ENCODE data around the gene HK1. TPM values are rescaled to one million over a fixed set of nuclear protein-coding genes. Genes with fewer than 3 reads are reported as not detected.

The HK1 gene
- total RNA-seq, 2 donors from 2014 or later, result 38.0 to 78.8 TPM

GRCh38 chr10:69259547-69260243 is 18.6 kb upstream of the HK1 start:
- Mint-ChIP-seq H3K9me3 (no peaks in the 10 kb centered on the region), H3K27ac (no peak overlapping the region), H3K27me3 (ENCODE audit: insufficient read depth) (no peaks in the 10 kb centered on the region), H3K4me3 (no peak overlapping the region), H3K36me3 (ENCODE audit: low read depth) (no peaks in the 10 kb centered on the region), H3K4me1 (no peaks in the 10 kb centered on the region)
- no peak for TF ChIP-seq CTCF (conservative IDR thresholded peaks at IDR 0.05)
- no peak overlapping the region for H3K4me3 ChIP-seq (ENCODE audit: low read length)
- no peaks in the 10 kb centered on the region for H3K27me3 ChIP-seq (ENCODE audit: control insufficient read depth, insufficient read depth, low read length, poor library complexity, severe bottlenecking)
- H3K27ac ChIP-seq (ENCODE audit: low read depth, low read length), result no peak overlapping the region
- H3K4me1 ChIP-seq (ENCODE audit: control insufficient read depth, insufficient read depth, low read length), result no peaks in the 10 kb centered on the region
- no peak overlapping the region for H3K9ac ChIP-seq (ENCODE audit: extremely low read depth, low read length, poor library complexity, severe bottlenecking)
- H3K9me3 ChIP-seq (ENCODE audit: control insufficient read depth, low read length), result no peaks in the 10 kb centered on the region
- WGBS, 2 experiments (ENCODE audit: insufficient coverage in 1 of 2, insufficient read length in 1 of 2), result 81 to 100% methylated on average over 1 to 2 of the region's 3 CpGs
- H3K36me3 ChIP-seq (ENCODE audit: control insufficient read depth, insufficient read depth, low read length), result no peaks in the 10 kb centered on the region
- DNase-seq, result no peak

- no peak overlapping the region for H3K4me3 ChIP-seq (ENCODE audit: low read length)
- Mint-ChIP-seq H3K27ac (no peak overlapping the region), H3K9me3 (no peaks in the 10 kb centered on the region), H3K36me3 (ENCODE audit: low read depth) (no peaks in the 10 kb centered on the region), H3K4me1 (no peaks in the 10 kb centered on the region), H3K27me3 (ENCODE audit: insufficient read depth) (no peaks in the 10 kb centered on the region), H3K4me3 (no peak overlapping the region)
- no peaks in the 10 kb centered on the region for H3K36me3 ChIP-seq (ENCODE audit: control insufficient read depth, insufficient read depth, low read length)
- DNase-seq, result no peak
- no peaks in the 10 kb centered on the region for H3K4me1 ChIP-seq (ENCODE audit: control insufficient read depth, insufficient read depth, low read length)
- H3K27ac ChIP-seq (ENCODE audit: low read depth, low read length), result no peak overlapping the region
- no peaks in the 10 kb centered on the region for H3K9me3 ChIP-seq (ENCODE audit: control insufficient read depth, low read length)
- no peak overlapping the region for H3K9ac ChIP-seq (ENCODE audit: extremely low read depth, low read length, poor library complexity, severe bottlenecking)
- H3K27me3 ChIP-seq (ENCODE audit: control insufficient read depth, insufficient read depth, low read length, poor library complexity, severe bottlenecking), result no peaks in the 10 kb centered on the region
- WGBS, 2 experiments (ENCODE audit: insufficient coverage in 1 of 2, insufficient read length in 1 of 2), result 94 to 95% methylated on average over 7 to 8 of the region's 8 CpGs
- no peak for TF ChIP-seq CTCF (conservative IDR thresholded peaks at IDR 0.05)
Measured at GRCh38 chr10:69261184-69261583, 17.1 kb upstream of the HK1 start.

- Mint-ChIP-seq H3K36me3 (ENCODE audit: low read depth) (no peaks in the 10 kb centered on the region), H3K9me3 (no peaks in the 10 kb centered on the region), H3K27ac (no peak overlapping the region), H3K4me1 (no peaks in the 10 kb centered on the region), H3K4me3 (no peak overlapping the region), H3K27me3 (ENCODE audit: insufficient read depth) (no peaks in the 10 kb centered on the region)
- Histone ChIP-seq H3K36me3 (ENCODE audit: control insufficient read depth, insufficient read depth, low read length) (no peaks in the 10 kb centered on the region), H3K4me1 (ENCODE audit: control insufficient read depth, insufficient read depth, low read length) (no peaks in the 10 kb centered on the region), H3K27ac (ENCODE audit: low read depth, low read length) (no peak overlapping the region), H3K9me3 (ENCODE audit: control insufficient read depth, low read length) (no peaks in the 10 kb centered on the region), H3K9ac (ENCODE audit: extremely low read depth, low read length, poor library complexity, severe bottlenecking) (no peak overlapping the region), H3K27me3 (ENCODE audit: control insufficient read depth, insufficient read depth, low read length, poor library complexity, severe bottlenecking) (no peaks in the 10 kb centered on the region), H3K4me3 (ENCODE audit: low read length) (no peak overlapping the region)
- no peak for TF ChIP-seq CTCF (conservative IDR thresholded peaks at IDR 0.05)
- 94 to 98% methylated on average over 2 to 3 of the region's 3 CpGs for WGBS, 2 experiments (ENCODE audit: insufficient coverage in 1 of 2, insufficient read length in 1 of 2)
- no peak for DNase-seq
Measured at GRCh38 chr10:69262292-69262751, 16.0 kb upstream of the HK1 start.
